Stimulated activated CD8-positive, alpha-beta memory T cell treated with anti-CD3 and anti-CD28 coated beads, Interleukin-15, amount 100 ng/mL, for 48 hours (primary cell): ENCODE results near the gene SEC24A.
A peak's percentile ranks its signal among the peaks of the same experiment; 100 is the strongest.
"Not testable (repeated sequence)": the region's sequence is repeated elsewhere in the genome, so short reads cannot be mapped to it uniquely, and the experiment has no call there.

Experiments
- DNase-seq, 2 donors: peaks; one replicate each; pipeline ENCODE4 v3.0.0-alpha.2; 2020; ENCODE audit warnings: low read depth in 2 of 2

SEC24A gene

DNA sequence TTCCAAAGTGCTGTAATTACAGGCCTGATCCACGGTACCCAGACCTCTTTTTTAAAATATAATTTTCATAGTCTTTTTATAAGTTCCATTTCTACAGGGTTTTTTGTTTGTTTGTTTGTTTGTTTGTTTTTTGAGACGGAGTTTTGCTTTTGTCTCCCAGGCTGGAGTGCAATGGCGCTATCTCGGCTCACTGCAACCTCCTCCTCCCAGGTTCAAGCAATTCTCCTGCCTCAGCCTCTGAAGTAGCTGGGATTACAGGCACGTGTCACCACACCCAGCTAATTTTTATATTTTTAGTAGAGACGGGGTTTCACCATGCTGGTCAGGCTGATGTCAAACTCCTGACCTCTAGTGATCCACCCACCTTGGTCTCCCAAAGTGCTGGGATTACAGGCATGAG, 2.1 kb downstream of the SEC24A start:
- not testable (repeated sequence) for DNase-seq

- no peak for DNase-seq
Measured at GRCh38 chr5:134651531-134651930, 2.9 kb downstream of the SEC24A start.

GRCh38 chr5:134656690-134657089, 8.1 kb downstream of the SEC24A start:
- DNase-seq = no peak

GRCh38 chr5:134659456-134659855, 10.9 kb downstream of the SEC24A start:
- DNase-seq = no peak

GRCh38 chr5:134659922-134660321, 11.3 kb downstream of the SEC24A start:
- DNase-seq = no peak

DNA sequence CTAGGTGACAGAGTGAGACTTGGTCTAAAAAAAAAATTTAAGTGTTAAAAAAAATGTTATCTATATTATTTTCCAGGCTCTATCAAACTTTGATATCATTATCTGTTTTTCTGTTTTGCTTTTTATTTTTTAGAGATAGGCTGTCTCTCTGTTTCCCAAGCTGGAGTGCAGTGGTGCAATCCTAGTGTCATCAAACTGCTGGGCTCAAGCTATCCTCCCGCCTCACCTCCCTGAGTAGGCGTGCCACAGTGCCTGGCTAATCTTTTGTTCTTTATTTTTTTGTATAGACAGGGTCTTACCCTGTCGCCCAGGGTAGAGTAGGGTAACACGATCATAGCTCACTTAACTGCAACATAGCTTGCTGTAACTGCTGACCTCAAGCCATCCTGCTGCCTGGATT, 14.4 kb downstream of the SEC24A start:
- DNase-seq = no peak

DNA sequence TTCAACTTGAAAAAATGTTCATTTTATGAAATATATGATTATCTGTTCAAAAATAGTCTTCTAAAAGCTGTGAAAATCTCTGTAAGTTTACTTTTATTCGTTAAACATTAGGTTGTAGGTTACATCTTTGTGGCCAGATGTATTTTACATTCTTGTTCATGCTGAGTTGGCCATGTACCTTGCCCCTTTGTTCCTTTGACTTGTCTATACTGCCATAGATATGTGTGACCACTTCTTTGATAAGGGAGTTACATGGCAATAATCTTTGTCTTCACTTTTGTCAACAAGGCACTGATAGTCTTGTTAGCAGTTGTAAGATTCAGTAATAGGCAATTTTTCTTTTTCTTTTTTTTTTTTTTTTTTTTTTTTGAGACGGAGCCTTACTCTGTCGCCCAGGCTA, 15.9 kb downstream of the SEC24A start:
- no peak for DNase-seq

DNA sequence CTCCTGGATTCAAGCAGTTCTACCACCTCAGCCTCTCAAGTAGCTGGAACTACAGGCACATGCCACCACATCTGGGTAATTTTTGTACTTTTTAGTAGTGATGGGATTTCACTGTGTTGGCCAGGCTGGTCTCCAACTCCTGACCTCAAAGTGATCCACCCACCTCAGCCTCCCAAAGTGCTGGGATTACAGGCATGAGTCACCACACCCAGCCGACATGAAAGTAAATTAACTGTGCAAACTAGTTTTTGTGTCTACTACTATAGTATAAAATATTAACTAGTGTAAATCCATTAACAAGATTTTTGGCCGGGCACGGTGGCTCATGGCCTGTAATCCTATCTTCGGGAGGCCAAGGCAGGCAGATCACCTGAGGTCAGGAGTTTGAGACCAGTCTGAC, 25.0 kb downstream of the SEC24A start:
- DNase-seq = not testable (repeated sequence)

DNA sequence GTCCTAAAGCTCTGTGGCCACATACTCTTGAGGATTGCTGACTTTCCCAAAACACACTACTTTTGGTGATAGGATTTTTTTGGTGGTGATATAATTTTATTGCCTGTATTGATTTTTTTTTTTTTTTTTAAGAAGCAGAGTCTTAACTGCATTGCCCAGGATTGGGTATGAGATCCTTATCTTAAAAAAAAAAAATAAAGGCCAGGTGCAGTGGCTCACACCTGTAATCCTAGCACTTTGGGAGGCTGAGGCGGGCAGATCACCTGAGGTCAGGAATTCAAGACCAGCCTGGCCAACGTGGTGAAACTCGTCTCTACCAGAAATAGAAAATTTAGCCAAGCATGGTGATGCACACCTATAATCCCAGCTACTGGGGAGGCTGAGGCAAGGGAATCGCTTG, 28.8 kb downstream of the SEC24A start:
- not testable (repeated sequence) for DNase-seq

DNA sequence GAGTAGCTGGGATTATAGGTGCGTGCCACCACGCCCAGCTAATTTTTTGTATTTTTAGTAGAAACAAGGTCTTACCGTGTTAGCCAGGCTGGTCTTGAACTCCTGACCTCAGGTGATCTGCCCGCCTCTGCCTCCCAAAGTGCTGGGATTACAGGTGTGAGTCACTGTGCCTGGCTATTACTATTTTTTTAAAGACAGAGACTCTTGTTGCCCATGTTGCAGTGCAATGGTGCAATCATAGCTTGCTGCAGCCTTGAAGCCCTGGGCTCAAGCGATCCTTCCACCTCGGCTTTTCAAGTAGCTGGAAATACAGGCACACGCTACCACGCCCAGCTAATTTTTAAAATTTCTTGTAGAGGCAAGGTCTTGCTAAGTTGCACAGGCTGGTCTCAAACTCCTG, 41.6 kb downstream of the SEC24A start:
- DNase-seq = not testable (repeated sequence)

DNA sequence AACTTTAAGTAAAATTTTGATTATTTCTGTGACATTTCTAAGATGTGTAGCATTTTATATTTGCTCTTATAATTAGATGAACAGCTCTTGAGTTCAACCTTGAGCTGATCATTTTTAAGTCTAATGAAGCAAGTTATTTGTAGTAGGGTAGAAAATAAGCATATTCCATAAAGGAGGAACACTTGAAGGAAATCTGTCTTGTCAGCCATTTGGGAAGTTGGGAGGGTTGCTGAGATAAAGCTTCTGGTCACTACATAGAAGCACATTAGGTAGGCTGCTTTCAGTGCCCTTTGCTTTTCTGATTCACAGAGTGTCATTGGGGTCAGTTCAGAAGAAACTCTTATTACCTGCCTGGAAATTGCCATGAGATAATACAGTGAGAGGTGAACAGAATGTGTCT, 44.1 kb downstream of the SEC24A start:
- DNase-seq = no peak

GRCh38 chr5:134708301-134708700, 59.7 kb downstream of the SEC24A start:
- no peak for DNase-seq

- DNase-seq = no peak
Measured at GRCh38 chr5:134714120-134714519, 65.5 kb downstream of the SEC24A start.

DNA sequence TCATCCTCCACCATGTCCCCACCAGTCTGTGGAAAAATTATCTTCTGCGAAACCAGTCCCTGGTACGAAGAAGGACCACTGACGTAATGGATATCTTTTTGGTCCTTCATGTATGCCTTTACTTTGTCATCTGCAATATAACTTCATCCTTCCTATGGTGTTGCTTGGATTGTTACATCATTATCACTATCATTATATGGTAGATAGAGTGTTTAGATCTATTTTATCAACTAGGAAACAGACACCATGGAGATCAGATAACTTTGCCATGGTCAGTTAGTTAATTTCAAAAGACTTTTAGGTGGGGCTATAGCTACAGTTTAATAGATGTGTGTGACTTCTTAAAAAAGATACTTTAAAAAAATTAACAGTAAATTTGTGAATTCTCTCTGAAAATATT, 66.0 kb downstream of the SEC24A start:
- no peak for DNase-seq

DNA sequence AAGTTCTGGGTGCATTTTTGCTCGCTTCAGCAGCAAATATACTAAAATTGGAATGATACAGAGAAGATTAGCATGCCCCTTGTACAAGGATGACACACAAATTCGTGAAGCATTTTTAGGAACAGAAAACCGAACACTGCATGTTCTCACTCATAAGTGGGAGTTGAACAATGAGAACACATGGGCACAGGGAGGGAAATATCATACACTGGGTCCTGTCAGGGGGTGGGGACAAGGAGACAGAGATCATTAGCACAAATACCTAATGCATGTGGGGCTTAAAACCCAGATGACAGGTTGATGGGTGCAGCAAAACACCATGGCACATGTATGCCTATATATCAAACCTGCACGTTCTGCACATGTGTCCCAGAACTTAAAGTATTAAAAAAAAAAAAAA, 66.9 kb downstream of the SEC24A start:
- DNase-seq = not testable (repeated sequence)

DNA sequence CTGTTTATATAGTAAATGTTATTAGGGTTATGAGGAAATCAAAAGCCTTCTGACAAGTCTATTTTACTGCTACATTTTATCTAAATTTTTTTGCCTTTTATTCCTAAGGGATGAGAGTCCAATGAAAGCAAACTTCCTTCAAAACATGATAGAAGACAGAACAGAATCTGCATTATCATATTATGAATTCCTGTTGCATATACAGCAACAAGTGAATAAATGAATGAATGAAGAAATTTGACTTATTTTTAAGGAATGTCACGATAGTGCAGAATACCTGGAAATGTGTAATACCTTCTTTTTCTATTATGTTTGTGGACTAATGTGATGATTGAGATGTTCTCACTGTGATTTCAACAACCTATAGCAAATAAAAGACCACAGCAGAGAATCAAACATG, 76.3 kb downstream of the SEC24A start:
- DNase-seq = no peak

DNA sequence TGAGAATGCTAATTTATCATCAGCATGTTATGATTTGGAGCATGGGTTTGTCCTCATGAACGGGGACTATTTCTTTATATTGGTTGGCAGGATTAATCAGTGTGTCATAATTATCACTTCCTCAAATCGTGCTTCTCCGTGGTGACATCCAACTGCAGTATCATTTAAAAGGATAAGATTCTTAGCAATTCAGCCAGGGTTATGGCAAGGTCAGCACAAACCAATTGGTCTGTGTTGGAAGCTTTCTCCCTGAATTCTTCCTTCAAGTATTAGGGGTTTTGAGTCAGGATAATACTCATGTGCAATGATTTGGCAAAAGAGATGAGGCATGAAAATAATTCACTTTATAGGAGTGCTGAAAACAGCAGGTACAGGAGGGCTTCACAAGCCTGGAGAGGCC, 84.2 kb downstream of the SEC24A start:
- DNase-seq = no peak

DNA sequence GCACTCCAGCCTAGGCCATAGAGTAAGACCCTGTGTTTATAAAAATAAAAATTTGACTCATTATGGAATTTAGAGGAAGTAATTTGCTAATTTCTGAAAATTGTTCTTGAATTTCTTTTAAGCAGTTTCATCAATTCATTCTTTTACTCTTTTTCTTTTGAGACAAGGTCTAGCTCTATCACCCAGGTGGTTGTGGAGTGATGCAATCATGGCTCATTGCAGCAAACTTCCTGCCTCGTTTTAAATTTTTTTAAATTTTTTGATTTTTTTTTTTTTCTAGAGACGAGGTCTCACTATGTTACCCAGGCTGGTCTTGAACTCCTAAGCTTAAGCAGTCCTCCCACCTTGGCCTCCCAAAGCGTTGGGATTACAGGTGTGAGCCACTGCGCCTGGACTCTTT, 86.7 kb downstream of the SEC24A start:
- no peak for DNase-seq

DNA sequence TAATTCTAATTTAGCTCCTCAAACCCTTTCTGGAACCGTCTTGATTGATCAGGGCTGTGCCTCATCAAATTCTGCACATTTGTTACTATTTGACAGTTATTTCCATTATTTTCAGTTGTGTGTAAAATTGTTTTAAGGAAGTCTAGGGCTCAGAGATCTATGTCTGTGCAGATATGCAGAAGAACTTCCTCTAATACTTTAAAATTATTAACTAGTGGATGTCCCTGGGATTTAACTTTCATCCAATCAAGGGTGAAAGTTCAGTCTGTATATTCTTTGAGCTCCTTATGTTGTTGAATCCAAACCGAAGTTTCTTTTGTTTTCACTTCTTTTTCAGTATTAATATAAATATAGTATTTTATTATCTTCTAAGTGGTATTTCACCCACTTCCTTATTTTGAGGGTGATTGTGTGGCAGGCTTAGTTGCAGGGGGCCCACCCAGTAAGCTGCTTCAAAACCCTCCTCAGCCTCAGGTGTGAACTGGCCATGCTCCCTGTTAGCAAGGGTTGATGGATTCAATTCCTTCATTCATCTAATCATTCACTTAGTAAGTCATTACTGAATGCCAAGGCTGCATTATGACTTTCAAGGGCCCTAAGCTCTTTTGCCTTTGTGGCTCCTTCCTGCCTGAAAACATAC, 87.7 kb downstream of the SEC24A start:
- no peak for DNase-seq

GRCh38 chr5:134738133-134738962, 89.8 kb downstream of the SEC24A start, which contains the start of gene CAMLG:
TSS of gene CAMLG (plus strand) at chr5:134738548. CDS start at chr5:134738621, 73 bp downstream.
- peak; percentile 97 to 98 for DNase-seq

DNA sequence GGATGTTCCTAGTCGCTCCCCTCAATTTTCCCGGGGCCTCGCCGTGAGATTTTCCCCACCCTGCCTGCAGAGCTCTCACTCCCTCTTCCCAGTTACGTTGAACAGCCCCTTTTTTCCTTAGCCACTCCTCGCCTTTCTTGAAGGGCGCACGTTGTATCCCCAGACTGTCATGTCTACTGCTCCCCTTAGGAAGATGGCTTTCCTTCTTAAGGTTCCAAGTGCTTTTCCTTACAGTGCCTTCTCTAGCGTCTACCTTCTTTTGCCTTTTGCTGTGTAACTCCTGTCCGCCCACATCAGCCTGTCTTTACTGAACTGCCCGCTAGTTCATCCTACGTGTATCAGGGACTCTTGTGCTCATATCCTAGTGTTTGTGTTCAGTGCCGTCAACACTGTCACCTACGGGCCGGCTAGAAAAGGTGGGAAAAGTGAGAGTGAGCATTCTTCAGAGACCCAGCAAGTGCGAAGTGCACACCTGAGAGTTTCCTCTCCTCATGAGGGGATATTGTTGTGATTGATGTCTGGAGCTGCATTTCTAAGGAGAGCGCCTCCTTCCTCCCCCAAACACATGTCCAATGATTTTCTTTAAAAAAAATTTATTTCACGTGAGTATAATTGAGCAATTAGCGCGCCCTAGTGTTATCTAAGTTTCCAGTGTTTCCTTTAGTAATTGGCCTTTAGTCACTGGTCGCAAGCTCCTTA, 90.5 kb downstream of the SEC24A start:
- DNase-seq = no peak

GRCh38 chr5:134741052-134741451, 92.5 kb downstream of the SEC24A start:
- no peak for DNase-seq

- no peak for DNase-seq
Measured at GRCh38 chr5:134742134-134742533, 93.5 kb downstream of the SEC24A start.
